ENCODE measurements around the gene MANEAL. TPM values are rescaled to one million over a fixed set of nuclear protein-coding genes. Genes with fewer than 3 reads are reported as not detected.
"Not testable (repeated sequence)": the region's sequence is repeated elsewhere in the genome, so short reads cannot be mapped to it uniquely, and the experiment has no call there.

MANEAL gene
- 10.2 TPM for total RNA-seq

- DNase-seq (ENCODE audit: low spot score), result no peak
Observed at GRCh38 chr1:37793773-37794371, at the start of gene MANEAL. Gene MANEAL, plus strand, starts transcription at chr1:37793847. Its CDS starts 336 bp downstream, at chr1:37794183.

- DNase-seq (ENCODE audit: low spot score), result no peak
Observed at GRCh38 chr1:37746806-37747205, 46.8 kb upstream of the MANEAL start.

GRCh38 chr1:37748565-37748964 lies 45.1 kb upstream of the MANEAL start:
- no peak for DNase-seq (ENCODE audit: low spot score)

GRCh38 chr1:37752213-37752582 lies 41.4 kb upstream of the MANEAL start:
- no peak for DNase-seq (ENCODE audit: low spot score)

- DNase-seq (ENCODE audit: low spot score), result no peak
Observed at GRCh38 chr1:37752583-37753471, 40.8 kb upstream of the MANEAL start.

GRCh38 chr1:37753473-37754321 lies 40.0 kb upstream of the MANEAL start:
- DNase-seq (ENCODE audit: low spot score), result no peak

- DNase-seq (ENCODE audit: low spot score), result no peak
Observed at GRCh38 chr1:37755290-37755689, 38.4 kb upstream of the MANEAL start.

- DNase-seq (ENCODE audit: low spot score), result no peak
Observed at GRCh38 chr1:37755951-37756560, 37.6 kb upstream of the MANEAL start.

GRCh38 chr1:37759451-37759850 lies 34.2 kb upstream of the MANEAL start:
- DNase-seq (ENCODE audit: low spot score), result no peak

- DNase-seq (ENCODE audit: low spot score), result no peak
Observed at GRCh38 chr1:37761416-37762095, 32.1 kb upstream of the MANEAL start.

- no peak for DNase-seq (ENCODE audit: low spot score)
Observed at GRCh38 chr1:37762516-37762915, 31.1 kb upstream of the MANEAL start.

GRCh38 chr1:37763791-37764413 lies 29.7 kb upstream of the MANEAL start:
- DNase-seq (ENCODE audit: low spot score), result no peak

- DNase-seq (ENCODE audit: low spot score), result no peak
Observed at GRCh38 chr1:37764414-37764825, 29.2 kb upstream of the MANEAL start.

GRCh38 chr1:37764888-37765441 lies 28.7 kb upstream of the MANEAL start, which contains the start of gene EPHA10:
Gene EPHA10, minus strand, starts transcription at chr1:37765120. Its CDS starts 54 bp downstream, at chr1:37765066.
- no peak for DNase-seq (ENCODE audit: low spot score)

GRCh38 chr1:37765916-37766664 lies 27.6 kb upstream of the MANEAL start:
- no peak for DNase-seq (ENCODE audit: low spot score)

GRCh38 chr1:37767488-37767887 lies 26.2 kb upstream of the MANEAL start:
- DNase-seq (ENCODE audit: low spot score), result no peak

GRCh38 chr1:37771440-37771839 lies 22.2 kb upstream of the MANEAL start:
- DNase-seq (ENCODE audit: low spot score), result not testable (repeated sequence)

GRCh38 chr1:37776946-37777516 lies 16.6 kb upstream of the MANEAL start:
- no peak for DNase-seq (ENCODE audit: low spot score)

- DNase-seq (ENCODE audit: low spot score), result no peak
Observed at GRCh38 chr1:37778654-37779053, 15.0 kb upstream of the MANEAL start.

Measured in ureter (tissue), 1 donor.